GM19468 (cell line): Measurements from ENCODE around the gene KLHL13.

Source experiments
- ATAC-seq: cut with Tn5 transposase; IDR thresholded peaks from one replicate; pipeline ENCODE4 v1.9.1; 2021; ENCODE audit warnings: mild to moderate bottlenecking, moderate library complexity, moderate number of reproducible peaks; ENCODE audit not compliant: unreplicated experiment; ENCODE audit errors: extremely low read depth

The KLHL13 gene

DNA sequence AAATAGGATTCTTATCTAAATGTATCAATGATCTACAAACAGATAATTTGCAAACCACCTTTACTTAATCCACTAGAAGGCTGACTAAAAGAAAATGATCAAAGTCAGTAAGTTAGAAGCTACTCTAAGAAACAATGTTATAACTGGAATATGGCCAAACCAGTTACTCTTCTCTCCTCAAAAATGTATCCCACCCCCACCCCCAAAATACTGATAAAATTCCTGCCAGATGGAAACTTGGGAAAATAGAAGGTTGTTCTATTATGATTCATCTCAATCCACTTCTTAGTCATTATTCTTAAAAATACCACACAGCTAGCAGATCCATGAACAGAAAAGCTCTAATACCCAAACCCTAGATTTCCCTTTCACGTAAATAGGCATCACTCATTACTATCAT is 206.4 kb downstream of the KLHL13 start:
- ATAC-seq = no peak

DNA sequence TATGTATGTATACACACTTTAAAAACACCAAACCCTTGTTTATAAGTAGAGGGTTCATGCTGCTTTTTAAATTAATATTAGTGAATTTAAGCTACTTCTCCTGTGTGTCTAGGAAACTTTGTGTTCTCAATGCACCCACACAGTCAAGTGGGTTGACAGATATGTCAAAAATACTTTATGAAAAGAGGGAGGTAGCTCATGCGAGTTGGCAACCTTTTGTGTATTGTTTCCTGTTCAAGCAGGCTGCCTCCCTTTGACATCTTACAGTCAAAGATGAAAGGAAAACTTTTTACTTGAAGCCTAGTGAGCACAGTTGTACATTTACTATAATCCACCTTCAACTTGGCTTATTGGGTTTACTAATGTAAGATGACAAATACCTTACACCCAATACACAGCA is 218.4 kb downstream of the KLHL13 start:
- no peak for ATAC-seq

GRCh38 chrX:117895418-117895817 is 221.2 kb downstream of the KLHL13 start:
- no peak for ATAC-seq

GRCh38 chrX:117892469-117892868 is 224.1 kb downstream of the KLHL13 start:
- no peak for ATAC-seq

DNA sequence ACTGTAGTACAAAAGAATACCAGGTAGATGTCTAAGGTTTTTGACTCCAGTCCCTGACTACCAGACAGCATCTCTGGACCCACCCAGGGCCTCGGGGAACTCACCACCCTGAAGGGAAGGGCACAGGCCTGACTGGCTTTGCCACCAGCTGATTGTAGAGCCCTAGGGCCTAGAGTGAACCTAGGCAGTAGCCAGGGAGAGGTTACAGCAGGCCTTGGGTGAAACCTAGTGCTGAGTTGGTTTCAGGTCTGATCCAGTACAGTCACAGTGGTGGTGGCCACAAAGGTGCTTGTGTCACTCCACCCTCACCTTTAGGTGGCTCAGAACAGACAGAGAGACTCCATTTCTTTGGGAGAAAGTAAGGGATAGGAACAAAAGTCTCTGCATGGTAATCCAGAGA is 244.8 kb downstream of the KLHL13 start:
- ATAC-seq = no peak

- no peak for ATAC-seq
Observed at GRCh38 chrX:117860517-117860916, 256.1 kb downstream of the KLHL13 start.

GRCh38 chrX:117854806-117855205 is 261.8 kb downstream of the KLHL13 start:
- no peak for ATAC-seq

GRCh38 chrX:117851025-117851424 is 265.6 kb downstream of the KLHL13 start:
- ATAC-seq = no peak
